DMS153 treated with DMSO at 0.1 percent for 48 hours (cell line): ENCODE results near the gene RPL23.

Experiments
- DNase-seq: peaks from one replicate; lab custom pipeline; 2025; ENCODE audit not compliant: unreplicated experiment; lab: John Stamatoyannopoulos, UW

RPL23 gene

DNA sequence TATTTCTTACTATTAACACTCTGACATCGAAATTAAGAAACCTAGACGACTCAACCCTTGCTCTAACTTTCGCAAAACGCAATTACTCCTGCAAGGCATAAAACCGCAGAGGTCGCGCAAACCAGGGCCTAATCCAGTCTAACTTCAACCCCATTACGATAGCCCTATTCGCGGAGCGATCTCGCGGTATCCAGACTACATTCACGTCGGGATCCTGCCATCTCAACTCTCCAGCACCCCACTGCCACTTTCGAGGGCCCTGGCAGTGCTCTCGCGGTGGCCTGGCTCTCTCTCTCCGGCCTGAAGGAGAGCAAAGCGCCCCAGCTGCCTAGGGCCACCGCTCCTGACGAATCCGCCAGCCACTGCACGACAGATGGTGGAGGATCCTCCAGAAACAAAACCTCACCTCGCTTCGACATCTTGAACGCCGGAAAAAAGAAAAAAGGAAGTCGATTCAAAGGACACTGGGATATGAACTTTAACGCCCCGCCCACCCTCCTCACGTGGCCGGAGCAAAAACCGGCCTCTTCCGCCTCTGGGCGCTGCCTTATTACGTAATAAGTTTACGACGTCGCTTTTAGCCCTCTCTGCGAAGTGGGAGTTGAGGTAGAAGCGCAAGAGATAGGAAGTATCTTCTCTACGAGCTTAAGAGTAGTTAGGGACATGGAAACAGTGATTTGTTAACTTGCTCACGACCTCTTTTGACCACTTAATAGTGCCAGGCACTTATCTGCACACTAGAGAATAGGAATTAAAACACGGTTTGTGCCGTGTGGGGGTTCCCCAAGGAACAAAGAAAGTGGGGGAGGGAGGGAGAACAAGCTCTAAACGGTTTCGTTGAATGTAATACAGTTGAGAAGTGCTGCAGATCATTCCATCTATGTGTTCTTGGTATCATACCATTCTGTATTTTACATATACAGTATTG, at the start of gene RPL23:
RPL23 (minus strand) TSS at position 430 of the 928 bp plus-strand sequence; CDS start at position 419, 11 bp downstream.
- peak; percentile 95 for DNase-seq

DNA sequence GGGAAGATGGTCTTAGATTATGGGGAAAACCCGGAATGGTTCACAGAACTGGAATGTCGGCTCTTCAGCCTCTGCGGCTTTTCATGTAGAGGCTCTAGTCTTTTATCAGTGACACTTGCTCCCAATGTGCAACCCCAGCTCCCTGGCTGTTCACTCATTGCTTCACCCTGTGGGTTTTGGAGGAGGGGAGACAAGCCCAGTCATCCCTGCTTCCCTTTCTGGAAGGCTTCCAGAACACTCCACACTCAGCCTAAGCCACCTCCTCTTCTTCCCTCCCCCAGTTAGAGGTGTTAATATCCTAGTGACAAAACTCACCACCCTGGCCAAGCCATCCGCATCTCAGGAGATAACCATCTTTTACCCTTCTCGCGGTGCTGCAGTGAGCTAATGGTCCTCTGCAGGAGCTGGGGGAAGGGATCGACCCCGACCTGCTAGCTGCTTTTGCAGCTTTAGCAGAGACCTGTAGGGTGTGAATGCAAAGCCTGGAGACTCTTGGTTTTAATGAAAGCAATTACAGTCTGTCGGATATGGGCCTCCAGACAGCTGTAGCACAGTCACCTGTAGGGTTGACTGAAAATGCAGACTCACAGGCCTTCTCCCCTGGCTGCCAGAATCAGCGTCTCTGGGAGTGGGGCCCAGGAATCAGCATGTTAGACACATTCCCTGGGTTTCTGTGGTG, 47.6 kb upstream of the RPL23 start:
- DNase-seq, result no peak

DNA sequence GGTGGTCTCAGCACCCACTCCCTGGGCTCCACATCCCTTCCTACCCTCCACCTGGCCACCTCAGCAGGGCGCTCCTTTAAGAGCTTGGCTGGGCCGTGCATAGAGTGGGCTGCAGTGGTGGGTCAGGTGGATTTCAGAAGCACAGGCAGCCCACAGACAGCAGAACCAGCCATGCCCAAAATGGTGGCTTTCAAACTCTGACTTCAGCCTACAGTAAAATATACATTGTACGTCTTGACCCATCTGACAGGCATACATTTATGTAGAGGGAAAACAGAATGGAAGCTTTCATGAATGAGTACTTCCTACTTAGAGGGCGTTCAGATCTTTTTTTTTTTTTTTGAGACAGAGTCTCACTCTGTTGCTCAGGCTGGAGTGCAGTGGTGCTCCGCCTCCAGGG, 45.9 kb upstream of the RPL23 start:
- no peak for DNase-seq

DNA sequence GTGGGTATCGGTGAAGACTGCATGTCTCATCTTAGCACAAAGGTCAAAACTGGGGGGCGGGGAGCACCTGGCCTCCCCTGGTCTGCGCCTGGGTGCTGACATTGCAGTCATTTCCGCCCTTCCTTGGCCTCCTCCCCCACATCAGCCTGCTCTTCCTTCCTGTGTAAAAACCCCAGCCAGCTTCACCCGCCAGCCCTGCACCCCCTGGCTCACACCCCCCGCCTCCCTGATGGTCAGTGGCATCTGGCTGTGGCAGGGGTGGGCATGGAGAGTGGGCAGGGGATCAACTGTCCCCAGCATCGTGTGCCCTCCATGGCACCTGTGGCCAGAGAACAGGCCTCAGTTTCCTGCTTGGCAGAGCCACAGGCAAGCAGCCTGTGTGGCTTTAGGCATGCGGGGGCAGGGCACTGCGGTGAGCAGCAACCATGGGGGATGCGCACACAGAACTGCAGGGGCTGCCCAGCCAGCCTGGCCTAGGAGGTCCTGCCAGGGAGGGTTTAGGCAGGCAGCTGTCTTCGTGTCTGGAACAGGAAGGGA, 45.4 kb upstream of the RPL23 start:
- no peak for DNase-seq

DNA sequence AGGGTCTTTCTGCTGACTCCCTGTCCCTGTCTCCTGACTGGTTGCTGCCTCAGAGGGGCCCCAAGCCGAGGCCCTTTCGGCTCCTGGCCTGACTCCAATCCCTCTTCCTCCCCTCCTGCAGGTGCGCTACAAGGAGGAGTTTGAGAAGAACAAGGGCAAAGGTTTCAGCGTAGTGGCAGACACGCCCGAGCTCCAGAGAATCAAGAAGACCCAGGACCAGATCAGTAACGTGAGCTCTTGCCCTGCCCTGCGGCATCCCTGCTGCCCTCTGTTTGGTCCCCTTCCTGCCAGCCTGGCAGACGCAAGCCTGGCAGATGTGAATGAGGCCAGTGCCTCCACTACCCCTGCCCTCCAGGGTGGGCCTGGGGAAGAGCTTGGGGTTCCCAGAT, 44.8 kb upstream of the RPL23 start:
- DNase-seq, result no peak

DNA sequence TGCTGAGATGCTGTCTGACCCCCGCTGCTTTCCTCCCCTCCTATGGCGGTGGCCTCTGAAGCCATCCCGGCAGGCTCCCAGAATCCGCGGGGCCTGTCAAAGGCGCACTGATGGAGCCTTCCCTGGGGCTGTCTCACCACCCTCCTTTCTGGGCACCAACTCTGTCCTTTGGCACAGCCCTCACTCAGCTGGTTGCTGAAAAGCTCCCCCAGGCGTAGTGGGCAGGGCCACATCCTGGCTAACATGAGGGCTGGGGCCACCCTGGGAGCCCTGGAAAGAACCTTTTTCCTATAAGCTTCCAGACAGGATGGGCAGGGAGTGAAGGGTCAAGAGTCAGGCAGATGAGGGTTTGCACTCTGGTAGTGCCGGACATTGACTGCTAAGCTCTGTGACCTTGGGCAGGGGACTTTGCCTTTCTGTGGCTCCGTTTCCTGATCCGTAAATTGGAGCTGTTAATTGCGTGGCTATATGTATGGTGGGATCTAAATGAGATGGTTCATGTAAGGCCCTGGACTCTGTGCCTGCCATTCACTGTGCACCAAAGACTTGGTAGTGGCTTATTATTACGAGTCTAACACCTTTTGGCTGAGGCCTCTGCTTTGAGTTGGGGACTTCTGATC, 44.3 kb upstream of the RPL23 start:
- DNase-seq, result no peak

DNA sequence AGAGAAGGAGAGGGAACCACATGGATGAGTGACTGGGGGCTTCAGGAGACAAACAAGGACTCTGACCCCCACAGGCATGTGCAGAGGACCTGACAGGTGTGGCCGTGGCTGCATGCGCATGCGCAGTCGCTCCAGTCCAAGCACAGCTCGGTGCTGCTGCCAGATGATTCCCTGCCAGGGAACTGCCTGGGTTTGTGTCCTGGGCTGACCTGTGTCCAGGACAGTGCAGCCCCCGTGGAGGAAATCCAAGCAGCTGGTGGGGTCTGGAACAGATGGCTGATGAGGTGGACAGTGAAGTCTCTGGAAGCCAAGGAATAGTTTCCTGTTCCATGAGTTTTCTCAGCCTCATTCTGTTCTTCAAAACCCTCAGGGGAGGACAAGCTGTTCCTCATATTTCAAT, 43.7 kb upstream of the RPL23 start:
- no peak for DNase-seq

DNA sequence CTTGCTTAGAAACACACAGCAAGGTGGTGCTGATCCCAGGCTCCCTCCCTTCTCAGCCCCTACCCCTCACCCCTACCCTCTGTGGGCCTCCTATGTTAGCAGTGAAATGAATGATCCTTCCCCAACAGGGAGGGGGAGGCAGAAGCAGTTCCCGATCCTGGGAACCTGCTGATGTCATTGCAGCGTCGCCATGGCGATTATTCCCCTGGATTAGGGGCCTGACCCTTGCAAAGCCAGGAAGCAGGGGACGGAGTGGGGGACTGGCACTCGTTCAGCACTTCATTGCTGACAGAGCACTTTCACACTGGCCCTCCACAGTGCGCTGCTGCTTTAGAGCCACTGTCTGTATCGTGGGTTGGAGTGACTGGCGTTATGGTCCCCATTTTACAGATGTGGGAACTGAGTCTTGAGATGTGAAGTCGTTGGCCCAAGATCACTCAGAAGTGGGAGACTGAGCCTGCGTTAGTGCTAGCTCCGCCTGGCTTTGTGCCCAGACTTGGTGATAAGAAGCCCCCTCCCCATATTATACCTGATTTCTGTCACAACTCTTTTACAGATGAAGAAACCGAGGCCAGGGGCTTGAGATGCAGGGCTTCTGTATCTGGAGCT, 42.9 kb upstream of the RPL23 start:
- DNase-seq, result no peak

DNA sequence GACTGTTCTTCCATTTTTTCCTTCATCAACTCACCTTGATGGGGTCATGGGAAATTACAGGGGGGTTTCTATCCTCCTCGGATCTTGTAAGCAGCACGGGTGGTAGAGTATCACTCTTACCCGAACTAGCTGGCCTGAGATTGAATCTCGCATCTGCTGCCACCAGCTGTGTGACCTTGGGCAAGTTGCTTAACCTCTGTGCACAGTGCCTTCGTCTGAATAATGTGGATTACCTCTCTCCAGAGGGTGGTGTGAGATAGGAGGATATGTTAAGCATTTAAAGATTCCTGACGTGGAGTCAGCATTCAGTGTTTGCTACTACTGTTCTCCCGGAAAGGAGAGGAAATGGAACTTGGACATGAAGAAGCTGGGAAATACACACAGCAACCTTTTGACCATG, 40.8 kb upstream of the RPL23 start:
- no peak for DNase-seq

DNA sequence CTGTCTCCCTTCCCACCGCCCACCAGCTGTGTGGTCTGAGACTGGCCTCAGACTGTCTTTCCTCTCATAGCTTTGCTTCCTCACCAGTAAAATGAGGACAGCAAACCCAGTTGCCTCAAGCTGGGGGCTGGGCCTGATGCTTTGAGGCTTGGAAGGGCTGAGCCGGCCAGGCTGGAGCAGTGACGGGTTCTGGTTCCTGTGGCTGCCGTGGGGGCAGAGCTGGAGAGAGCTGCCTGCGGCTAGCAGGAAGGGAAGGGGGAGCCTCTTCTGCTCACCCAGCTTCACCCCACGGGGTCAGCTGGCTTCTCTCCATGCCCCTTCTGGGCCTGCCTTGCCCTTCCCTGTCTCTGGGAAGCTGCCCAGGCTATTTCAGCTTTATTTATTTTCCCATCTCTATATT, 40.1 kb upstream of the RPL23 start:
- no peak for DNase-seq

DNA sequence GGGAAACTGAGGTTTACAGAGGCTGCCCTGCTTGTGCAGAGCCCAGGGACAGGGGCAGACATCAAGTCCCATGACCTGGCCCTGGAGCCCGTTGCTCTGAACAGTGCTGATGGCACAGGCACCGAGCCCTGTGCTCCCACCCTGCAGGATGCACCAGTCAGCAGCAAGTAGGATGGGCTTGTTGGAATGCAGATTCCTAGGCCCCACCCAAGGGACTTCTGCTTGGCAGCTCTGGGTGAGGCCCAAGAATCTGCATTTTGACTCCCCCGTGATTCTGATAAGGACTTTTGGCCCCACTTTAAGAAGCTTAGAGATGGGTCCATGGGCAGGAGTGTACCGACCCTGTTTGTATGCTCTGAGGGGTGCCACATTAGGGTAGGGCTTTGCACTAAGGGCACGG, 39.6 kb upstream of the RPL23 start:
- DNase-seq, result no peak

DNA sequence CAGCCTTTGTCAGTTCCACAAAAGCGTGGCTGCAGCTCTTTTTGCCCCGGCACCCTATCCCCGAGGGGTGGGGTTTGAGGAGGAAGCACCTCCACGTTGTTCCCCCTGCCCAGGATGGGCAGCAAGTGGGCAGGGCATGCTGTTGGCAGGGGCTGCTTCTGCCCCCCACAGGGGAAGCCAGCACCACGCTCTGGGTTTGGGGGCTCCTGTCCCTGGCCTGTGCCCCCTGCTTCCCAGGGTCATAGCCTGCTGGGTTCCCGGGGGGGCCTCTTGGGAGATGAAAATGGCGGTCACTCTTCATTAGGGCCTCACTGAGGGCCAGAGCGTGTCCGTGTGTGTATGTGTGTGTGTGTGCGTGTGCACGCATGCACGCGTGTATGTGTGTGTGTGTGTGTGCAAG, 39.1 kb upstream of the RPL23 start:
- DNase-seq, result no peak

DNA sequence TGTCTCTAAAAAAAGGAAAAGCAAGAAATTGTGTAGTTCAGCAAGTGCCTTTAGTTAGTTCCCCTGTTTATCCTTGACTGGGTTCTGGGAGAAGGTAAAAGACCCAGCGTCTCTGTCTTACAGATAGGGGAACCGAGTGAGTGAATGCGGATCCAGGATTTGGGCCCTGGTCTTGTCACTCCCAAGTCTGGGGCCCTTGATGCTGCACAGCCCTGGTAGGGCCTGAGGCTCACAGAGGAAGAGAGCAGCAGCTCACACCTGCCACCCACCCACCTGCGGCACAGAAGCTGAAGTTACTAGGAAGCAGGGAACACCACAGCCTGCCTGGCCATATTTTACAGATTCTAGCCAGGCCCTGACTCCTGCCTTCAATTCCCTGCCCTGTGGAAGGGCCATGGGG, 38.6 kb upstream of the RPL23 start:
- DNase-seq, result no peak

DNA sequence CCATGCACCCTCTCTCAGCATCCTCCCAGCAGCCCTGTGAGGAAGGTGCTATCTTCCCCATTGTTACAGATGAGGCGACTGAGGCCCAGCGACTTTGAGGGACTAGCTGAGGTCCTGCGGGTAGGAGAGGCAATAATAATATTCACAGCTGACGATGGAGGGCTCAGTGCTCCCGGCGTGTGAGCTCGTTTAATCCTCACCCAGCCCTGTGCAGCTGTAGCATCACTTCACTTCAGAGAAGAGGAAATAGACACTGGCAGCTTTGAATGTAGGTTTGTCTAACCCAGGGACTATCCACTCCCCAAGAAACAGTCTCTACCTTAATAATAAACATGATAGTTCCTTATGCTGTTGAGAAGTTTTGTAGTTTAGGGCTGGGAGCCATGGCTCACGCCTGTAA, 37.9 kb upstream of the RPL23 start:
- no peak for DNase-seq

DNA sequence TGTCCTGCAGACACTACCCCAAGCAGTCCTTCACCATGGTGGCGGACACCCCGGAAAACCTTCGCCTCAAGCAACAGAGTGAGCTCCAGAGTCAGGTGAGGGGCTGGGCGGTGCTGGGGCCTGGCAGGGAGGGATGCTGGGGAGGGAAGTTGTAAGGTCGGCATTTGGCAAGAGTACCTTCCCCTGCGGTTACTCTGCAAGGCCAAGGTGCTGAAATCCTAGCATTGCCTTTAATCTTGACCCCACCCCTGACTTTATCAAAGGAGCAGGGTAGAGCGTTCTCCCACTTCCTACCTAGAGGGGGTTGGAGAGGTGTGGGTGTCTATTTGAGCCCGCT, 36.9 kb upstream of the RPL23 start:
- no peak for DNase-seq

DNA sequence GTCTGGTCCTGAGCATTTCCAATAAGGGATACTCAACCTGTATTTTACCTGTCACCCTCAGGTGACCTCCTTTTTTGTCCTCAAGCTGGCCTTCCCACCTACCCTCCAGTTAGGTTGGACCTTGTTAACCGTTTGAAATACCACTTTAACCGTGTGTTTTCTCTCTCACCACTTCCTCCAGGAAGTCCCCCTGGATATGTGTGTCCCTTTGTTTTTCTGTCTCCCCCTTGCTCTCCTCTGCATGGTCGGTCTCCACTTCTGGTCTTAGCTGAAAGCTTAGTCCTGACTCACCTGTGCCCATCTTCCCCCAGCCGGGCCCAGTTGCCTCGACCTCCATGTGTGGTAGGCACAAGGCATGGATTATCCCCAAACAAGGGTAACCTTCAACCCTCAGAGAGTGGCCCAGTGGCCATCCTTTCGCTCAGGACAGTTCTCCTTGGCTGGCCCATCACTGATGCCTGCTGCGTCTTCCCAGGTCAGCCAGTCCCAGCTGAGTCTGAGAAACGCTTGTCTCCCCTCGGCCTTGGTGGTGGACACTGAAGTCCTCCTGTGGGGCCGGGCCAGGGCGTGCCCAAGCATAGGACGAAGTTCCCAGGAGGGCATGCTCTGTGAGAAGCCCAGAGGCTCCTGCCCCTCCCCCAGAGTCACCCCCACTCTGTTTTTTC, 36.4 kb upstream of the RPL23 start:
- no peak for DNase-seq

DNA sequence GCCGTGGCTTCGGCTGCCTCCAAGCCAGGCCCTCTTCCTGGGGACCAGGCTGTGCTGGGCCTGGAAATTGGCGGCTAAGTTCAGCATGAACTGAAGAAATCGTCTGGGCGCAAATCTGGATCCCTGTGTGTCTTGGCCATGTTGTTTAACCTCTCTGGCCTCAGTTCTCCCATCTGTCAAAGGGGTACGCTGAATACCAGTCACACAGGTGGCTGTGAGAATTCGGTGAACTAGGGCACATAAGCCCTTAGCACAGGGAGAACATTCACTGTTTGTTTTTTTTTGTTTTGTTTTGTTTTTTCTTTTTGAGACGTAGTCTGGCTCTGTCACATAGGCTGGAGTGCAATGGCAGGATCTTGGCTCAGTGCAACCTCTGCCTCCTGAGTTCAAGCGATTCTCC, 35.3 kb upstream of the RPL23 start:
- DNase-seq, result no peak

DNA sequence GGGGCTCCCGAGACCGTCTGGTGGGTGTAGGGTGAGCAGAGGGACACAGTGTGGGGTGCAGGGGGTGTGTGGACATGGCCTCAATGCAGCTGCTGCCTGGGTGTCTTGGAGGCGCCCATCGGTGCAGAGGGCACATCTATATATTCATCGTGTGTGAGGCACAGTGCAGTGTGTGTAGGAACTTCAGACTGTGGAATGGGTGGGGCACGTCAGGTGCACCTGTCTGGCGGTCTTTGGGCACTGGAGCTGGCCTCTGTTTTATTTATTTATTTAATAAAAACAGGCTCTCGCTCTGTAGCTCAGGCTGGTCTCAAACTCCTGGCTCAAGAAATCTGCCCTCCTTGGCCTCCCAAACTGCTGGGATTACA, 33.1 kb upstream of the RPL23 start:
- DNase-seq, result no peak

DNA sequence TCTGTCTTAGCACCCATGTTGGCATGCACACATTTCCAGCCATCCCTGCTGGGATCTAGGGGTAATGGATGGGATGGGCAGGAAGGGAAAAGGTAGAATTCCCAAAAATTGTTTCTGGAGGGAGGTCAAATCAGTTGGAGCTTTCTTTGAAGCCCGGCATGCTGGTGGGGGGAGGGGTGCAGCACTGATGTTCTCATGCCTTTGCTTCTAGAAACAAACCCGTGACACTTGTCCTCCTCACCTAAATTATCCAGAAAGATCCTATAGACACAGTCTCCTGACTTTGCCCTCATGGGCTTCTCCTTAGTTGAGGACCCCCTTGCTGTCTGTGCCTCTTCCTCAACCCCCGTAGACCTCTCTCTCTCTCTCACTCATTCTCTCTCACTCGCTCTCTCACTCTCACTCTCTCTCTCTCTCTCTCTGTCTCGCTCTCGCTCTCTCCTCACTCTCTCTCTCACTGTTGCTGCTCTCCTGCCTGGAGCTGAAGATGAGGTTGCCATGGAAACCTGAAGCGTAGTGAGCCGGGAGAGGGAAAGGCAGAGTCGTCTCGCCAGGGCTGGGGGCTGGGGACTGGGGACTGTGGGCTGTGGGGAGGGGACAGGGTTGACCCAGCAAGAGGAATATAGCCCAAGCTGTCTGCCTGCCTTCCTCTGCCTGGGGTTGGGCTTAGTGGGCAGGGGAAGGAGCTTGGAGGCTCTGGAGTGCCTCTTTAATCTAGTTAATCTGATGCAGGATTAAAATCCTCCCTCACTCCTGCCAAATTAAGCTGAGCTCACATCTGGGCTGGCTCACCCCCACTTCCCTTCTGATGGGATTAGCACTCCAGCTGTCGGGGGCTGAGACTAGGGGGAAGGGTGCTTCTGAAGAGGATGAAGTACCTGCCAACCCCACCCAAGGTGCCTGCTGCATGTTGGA, 32.5 kb upstream of the RPL23 start:
- DNase-seq, result no peak
